ENCODE measurements around the gene MCF2.

DNA sequence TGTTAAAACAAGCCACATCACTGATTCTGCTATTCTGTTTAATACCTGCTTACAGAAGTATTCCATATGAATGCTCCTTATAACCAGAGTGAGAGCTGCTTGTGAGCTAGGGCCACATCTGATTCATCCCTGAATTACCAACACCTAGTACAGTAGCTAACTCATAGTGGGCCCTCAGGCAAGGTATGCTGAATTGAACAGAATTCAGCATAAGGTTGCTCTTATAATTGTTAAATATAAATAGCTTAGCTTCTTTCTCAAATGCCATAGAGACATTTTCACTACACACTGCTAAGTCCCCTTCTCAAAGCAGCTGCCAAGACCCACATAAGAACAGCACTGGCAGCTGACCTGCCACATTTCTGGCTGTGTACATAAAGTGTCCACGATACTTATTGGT is 27.0 kb upstream of the MCF2 start:
- TF ChIP-seq, protein P1, sequence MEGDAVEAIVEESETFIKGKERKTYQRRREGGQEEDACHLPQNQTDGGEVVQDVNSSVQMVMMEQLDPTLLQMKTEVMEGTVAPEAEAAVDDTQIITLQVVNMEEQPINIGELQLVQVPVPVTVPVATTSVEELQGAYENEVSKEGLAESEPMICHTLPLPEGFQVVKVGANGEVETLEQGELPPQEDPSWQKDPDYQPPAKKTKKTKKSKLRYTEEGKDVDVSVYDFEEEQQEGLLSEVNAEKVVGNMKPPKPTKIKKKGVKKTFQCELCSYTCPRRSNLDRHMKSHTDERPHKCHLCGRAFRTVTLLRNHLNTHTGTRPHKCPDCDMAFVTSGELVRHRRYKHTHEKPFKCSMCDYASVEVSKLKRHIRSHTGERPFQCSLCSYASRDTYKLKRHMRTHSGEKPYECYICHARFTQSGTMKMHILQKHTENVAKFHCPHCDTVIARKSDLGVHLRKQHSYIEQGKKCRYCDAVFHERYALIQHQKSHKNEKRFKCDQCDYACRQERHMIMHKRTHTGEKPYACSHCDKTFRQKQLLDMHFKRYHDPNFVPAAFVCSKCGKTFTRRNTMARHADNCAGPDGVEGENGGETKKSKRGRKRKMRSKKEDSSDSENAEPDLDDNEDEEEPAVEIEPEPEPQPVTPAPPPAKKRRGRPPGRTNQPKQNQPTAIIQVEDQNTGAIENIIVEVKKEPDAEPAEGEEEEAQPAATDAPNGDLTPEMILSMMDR (IDR thresholded peaks at IDR 0.05; ENCODE audit: low read length), result no peak
- TF ChIP-seq EZH2 (IDR thresholded peaks at IDR 0.05; ENCODE audit: borderline replicate concordance, low read length), result no peak
